ENCODE data around the gene ABCA2.

ABCA2 gene

GRCh38 chr9:136988872-136989271 lies 39.2 kb downstream of the ABCA2 start:
- Histone ChIP-seq H3K4me1 (ENCODE audit: control insufficient read depth in 2 of 2, insufficient read depth in 2 of 2, low read length in 2 of 2) (peaks cover 7 to 11% of the 10 kb centered on the region in 2 donors), H3K27me3 (ENCODE audit: control insufficient read depth in 2 of 2, insufficient read depth in 2 of 2, low read length in 2 of 2) (peaks cover 5 to 11% of the 10 kb centered on the region in 2 donors), H3K4me3 (ENCODE audit: low read length in 2 of 2) (no peak overlapping the region), H3K27ac (ENCODE audit: low read depth in 2 of 2, low read length in 2 of 2) (no peak overlapping the region), H3K36me3 (ENCODE audit: control insufficient read depth in 2 of 2, insufficient read depth in 2 of 2, low read length in 2 of 2) (no peaks in the 10 kb centered on the region), H3K9me3 (ENCODE audit: control insufficient read depth in 2 of 2, low read length in 2 of 2) (no peaks in the 10 kb centered on the region), H3K9ac (ENCODE audit: low read depth in 1 of 2, low read length in 2 of 2) (no peak overlapping the region)

GRCh38 chr9:136985853-136986252 lies 42.2 kb downstream of the ABCA2 start:
- no peaks in the 10 kb centered on the region for H3K4me1 ChIP-seq (ENCODE audit: control insufficient read depth in 2 of 2, insufficient read depth in 2 of 2, low read length in 2 of 2)
- H3K27ac ChIP-seq (ENCODE audit: low read depth in 2 of 2, low read length in 2 of 2) = no peak overlapping the region
- no peak overlapping the region for H3K9ac ChIP-seq (ENCODE audit: low read depth in 1 of 2, low read length in 2 of 2)
- peaks cover 8 to 11% of the 10 kb centered on the region in 2 donors for H3K27me3 ChIP-seq (ENCODE audit: control insufficient read depth in 2 of 2, insufficient read depth in 2 of 2, low read length in 2 of 2)
- no peaks in the 10 kb centered on the region for H3K36me3 ChIP-seq (ENCODE audit: control insufficient read depth in 2 of 2, insufficient read depth in 2 of 2, low read length in 2 of 2)
- H3K4me3 ChIP-seq (ENCODE audit: low read length in 2 of 2) = no peak overlapping the region
- no peaks in the 10 kb centered on the region for H3K9me3 ChIP-seq (ENCODE audit: control insufficient read depth in 2 of 2, low read length in 2 of 2)

DNA sequence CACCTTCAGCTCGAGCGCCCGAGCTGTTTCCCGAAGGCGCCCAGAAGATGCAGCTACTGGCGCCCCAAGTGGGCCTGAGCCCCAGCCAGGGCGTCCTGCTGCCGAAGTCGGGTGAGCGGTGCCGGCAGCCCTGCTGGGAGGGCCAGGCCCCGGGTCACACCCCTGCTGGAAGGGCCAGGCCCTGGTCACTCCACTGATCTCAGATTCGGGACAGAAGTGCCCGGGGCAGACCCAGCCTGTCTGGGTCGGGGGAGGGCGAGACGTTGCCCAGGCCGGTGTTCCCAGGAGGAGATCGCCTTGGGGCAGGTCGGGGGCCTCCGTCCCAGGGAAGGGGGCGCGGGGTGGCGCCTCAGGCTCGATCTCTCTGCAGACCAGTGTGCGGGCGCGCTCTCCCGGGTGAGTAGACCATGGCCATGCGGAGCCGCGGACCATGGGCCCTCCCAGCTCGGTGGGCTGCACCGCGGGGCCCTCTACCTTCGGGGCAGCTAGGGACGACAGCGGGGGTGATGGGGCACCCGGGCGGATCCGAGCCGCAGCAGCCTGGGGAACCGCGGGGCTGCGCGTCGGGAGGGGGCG lies 42.9 kb downstream of the ABCA2 start:
- H3K9ac ChIP-seq (ENCODE audit: low read depth in 1 of 2, low read length in 2 of 2) = no peak overlapping the region
- H3K27me3 ChIP-seq (ENCODE audit: control insufficient read depth in 2 of 2, insufficient read depth in 2 of 2, low read length in 2 of 2) = peaks cover 8 to 11% of the 10 kb centered on the region in 2 donors
- H3K9me3 ChIP-seq (ENCODE audit: control insufficient read depth in 2 of 2, low read length in 2 of 2) = no peaks in the 10 kb centered on the region
- no peaks in the 10 kb centered on the region for H3K36me3 ChIP-seq (ENCODE audit: control insufficient read depth in 2 of 2, insufficient read depth in 2 of 2, low read length in 2 of 2)
- no peak overlapping the region for H3K27ac ChIP-seq (ENCODE audit: low read depth in 2 of 2, low read length in 2 of 2)
- H3K4me1 ChIP-seq (ENCODE audit: control insufficient read depth in 2 of 2, insufficient read depth in 2 of 2, low read length in 2 of 2) = no peaks in the 10 kb centered on the region
- H3K4me3 ChIP-seq (ENCODE audit: low read length in 2 of 2) = no peak overlapping the region

DNA sequence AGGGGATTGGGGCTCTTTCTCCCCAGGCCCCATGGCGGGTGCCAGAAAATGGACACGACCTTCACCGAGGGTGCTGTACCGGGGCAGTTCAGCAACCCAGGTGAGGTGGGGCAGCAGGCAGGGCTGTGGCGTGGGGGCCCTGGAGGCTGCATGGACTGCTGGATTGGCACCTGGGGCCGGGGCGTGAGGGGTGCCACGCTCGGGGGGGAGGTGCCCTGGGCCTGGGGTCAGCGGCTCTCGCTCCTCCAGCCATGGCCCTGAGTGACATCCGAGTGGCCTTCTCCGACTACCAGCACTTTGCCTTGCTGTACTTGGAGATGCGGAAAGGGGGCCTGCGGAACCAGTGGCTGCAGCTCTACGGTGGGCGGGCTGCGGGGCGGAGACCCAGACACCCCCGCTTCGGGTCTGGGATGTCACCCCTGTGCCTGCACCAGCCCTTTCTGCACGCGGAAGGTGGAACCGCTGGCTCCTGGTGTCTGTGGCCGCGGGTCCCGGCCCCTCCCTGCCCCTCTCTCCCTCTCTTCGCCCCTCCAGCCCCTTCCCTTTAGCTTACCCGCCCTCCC lies 43.5 kb downstream of the ABCA2 start:
- Histone ChIP-seq H3K27me3 (ENCODE audit: control insufficient read depth in 2 of 2, insufficient read depth in 2 of 2, low read length in 2 of 2) (peaks cover 8 to 11% of the 10 kb centered on the region in 2 donors), H3K9ac (ENCODE audit: low read depth in 1 of 2, low read length in 2 of 2) (no peak overlapping the region)

GRCh38 chr9:136983656-136984314 lies 44.3 kb downstream of the ABCA2 start:
- Histone ChIP-seq H3K27me3 (ENCODE audit: control insufficient read depth in 2 of 2, insufficient read depth in 2 of 2, low read length in 2 of 2) (peaks cover 8 to 11% of the 10 kb centered on the region in 2 donors), H3K9ac (ENCODE audit: low read depth in 1 of 2, low read length in 2 of 2) (no peak overlapping the region), H3K27ac (ENCODE audit: low read depth in 2 of 2, low read length in 2 of 2) (no peak overlapping the region), H3K4me1 (ENCODE audit: control insufficient read depth in 2 of 2, insufficient read depth in 2 of 2, low read length in 2 of 2) (no peaks in the 10 kb centered on the region), H3K4me3 (ENCODE audit: low read length in 2 of 2) (no peak overlapping the region), H3K36me3 (ENCODE audit: control insufficient read depth in 2 of 2, insufficient read depth in 2 of 2, low read length in 2 of 2) (no peaks in the 10 kb centered on the region), H3K9me3 (ENCODE audit: control insufficient read depth in 2 of 2, low read length in 2 of 2) (no peaks in the 10 kb centered on the region)

More for the DNA sequence above, 43.5 kb downstream of the ABCA2 start:
- H3K4me3 ChIP-seq (ENCODE audit: low read length in 2 of 2) = no peak overlapping the region
- H3K9me3 ChIP-seq (ENCODE audit: control insufficient read depth in 2 of 2, low read length in 2 of 2) = no peaks in the 10 kb centered on the region
- H3K4me1 ChIP-seq (ENCODE audit: control insufficient read depth in 2 of 2, insufficient read depth in 2 of 2, low read length in 2 of 2) = no peaks in the 10 kb centered on the region
- no peaks in the 10 kb centered on the region for H3K36me3 ChIP-seq (ENCODE audit: control insufficient read depth in 2 of 2, insufficient read depth in 2 of 2, low read length in 2 of 2)
- H3K27ac ChIP-seq (ENCODE audit: low read depth in 2 of 2, low read length in 2 of 2) = no peak overlapping the region

GRCh38 chr9:136983167-136983566 lies 44.9 kb downstream of the ABCA2 start:
- no peak overlapping the region for H3K27ac ChIP-seq (ENCODE audit: low read depth in 2 of 2, low read length in 2 of 2)
- H3K36me3 ChIP-seq (ENCODE audit: control insufficient read depth in 2 of 2, insufficient read depth in 2 of 2, low read length in 2 of 2) = no peaks in the 10 kb centered on the region
- H3K27me3 ChIP-seq (ENCODE audit: control insufficient read depth in 2 of 2, insufficient read depth in 2 of 2, low read length in 2 of 2) = peaks cover 8 to 11% of the 10 kb centered on the region in 2 donors
- H3K9me3 ChIP-seq (ENCODE audit: control insufficient read depth in 2 of 2, low read length in 2 of 2) = no peaks in the 10 kb centered on the region
- no peaks in the 10 kb centered on the region for H3K4me1 ChIP-seq (ENCODE audit: control insufficient read depth in 2 of 2, insufficient read depth in 2 of 2, low read length in 2 of 2)
- no peak overlapping the region for H3K9ac ChIP-seq (ENCODE audit: low read depth in 1 of 2, low read length in 2 of 2)
- H3K4me3 ChIP-seq (ENCODE audit: low read length in 2 of 2) = no peak overlapping the region

DNA sequence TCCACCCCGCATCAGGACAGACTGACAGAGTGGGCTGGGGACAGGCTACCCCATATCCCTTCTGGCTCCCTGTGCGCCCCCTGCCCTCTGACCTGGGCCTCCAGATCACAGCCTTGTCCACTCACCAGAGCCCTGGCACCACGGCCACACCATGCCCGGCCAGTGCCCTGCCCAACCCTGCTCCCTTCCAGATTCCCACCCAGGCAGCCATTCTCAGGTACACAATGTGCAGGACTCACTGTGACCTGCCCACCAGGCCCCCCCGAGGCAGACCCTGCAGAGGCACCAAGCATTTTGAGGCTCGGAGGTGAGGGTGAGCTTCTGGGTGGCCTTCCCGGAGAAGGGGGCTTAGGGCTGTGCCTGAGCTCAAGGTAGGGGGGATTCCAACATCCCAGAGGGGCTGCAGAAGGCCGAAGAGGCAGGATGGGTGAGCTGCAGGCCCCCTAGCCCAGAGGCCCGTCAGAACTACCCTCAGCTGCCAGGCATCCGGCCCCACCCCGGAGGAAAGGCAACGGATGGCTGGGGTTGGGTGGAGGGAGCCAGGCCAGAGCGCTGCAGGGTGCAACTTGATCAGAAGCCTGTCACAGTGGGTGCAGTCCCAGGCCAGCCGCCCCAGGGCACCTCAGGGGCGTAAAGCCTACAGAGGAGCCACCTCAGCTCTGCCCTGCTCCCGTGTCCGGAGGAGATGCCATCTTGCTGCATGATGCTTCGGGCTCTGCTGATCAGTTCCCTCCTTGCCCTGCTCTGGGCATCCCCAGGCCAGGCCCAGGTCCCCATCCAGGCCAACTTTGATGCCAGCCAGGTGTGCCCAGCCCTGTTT lies 45.6 kb downstream of the ABCA2 start, which contains the start of gene LCNL1:
TSS of gene LCNL1 (plus strand) at position 762 of the 820 bp plus-strand sequence. CDS start 594 bp downstream, outside the sequence.
- H3K27me3 ChIP-seq (ENCODE audit: control insufficient read depth in 2 of 2, insufficient read depth in 2 of 2, low read length in 2 of 2) = peaks cover 8 to 11% of the 10 kb centered on the region in 2 donors

DNA sequence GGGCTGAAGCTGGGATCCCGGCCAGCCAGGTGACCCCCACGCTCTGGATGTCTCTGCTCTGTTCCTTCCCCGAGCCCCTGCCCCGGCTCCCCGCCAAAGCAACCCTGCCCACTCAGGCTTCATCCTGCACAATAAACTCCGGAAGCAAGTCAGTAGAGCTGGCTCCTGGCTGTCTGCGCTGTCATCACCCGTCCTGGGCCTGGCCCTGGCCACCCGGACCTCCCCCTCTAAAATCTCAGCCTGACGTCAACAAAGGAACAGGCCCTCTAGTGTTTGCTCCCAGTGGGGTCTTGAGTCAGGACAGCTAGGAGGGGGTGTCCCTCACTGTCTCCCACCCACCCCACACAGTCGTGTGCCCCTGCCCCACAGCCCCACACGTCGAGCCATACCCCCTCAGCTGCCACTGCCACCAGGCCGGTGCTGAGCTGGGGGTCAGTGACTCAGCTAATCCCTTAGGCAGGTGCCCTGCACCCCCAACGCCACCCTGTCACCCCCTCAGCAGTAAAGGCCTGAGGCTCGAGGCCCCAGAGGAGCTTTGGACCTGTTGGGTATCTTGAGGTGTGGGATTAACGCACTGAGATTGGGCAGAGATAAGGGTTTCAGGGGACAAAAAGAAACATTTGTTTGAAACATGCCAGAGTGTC lies 46.3 kb downstream of the ABCA2 start:
- H3K27me3 ChIP-seq (ENCODE audit: control insufficient read depth in 2 of 2, insufficient read depth in 2 of 2, low read length in 2 of 2) = peaks cover 8 to 11% of the 10 kb centered on the region in 2 donors
- H3K4me1 ChIP-seq (ENCODE audit: control insufficient read depth in 2 of 2, insufficient read depth in 2 of 2, low read length in 2 of 2) = peaks cover 0 to 3% of the 10 kb centered on the region in 2 donors
- no peak overlapping the region for H3K27ac ChIP-seq (ENCODE audit: low read depth in 2 of 2, low read length in 2 of 2)
- H3K4me3 ChIP-seq (ENCODE audit: low read length in 2 of 2) = no peak overlapping the region
- no peak overlapping the region for H3K9ac ChIP-seq (ENCODE audit: low read depth in 1 of 2, low read length in 2 of 2)
- no peaks in the 10 kb centered on the region for H3K9me3 ChIP-seq (ENCODE audit: control insufficient read depth in 2 of 2, low read length in 2 of 2)
- no peaks in the 10 kb centered on the region for H3K36me3 ChIP-seq (ENCODE audit: control insufficient read depth in 2 of 2, insufficient read depth in 2 of 2, low read length in 2 of 2)

More for the DNA sequence above, 45.6 kb downstream of the ABCA2 start, which contains the start of gene LCNL1:
- Histone ChIP-seq H3K4me1 (ENCODE audit: control insufficient read depth in 2 of 2, insufficient read depth in 2 of 2, low read length in 2 of 2) (peaks cover 0 to 3% of the 10 kb centered on the region in 2 donors), H3K27ac (ENCODE audit: low read depth in 2 of 2, low read length in 2 of 2) (no peak within 1 kb of the TSS), H3K36me3 (ENCODE audit: control insufficient read depth in 2 of 2, insufficient read depth in 2 of 2, low read length in 2 of 2) (no peaks in the 10 kb centered on the region), H3K4me3 (ENCODE audit: low read length in 2 of 2) (no peak within 1 kb of the TSS), H3K9ac (ENCODE audit: low read depth in 1 of 2, low read length in 2 of 2) (no peak within 1 kb of the TSS), H3K9me3 (ENCODE audit: control insufficient read depth in 2 of 2, low read length in 2 of 2) (no peaks in the 10 kb centered on the region)

GRCh38 chr9:136980669-136981478 lies 47.2 kb downstream of the ABCA2 start:
- Histone ChIP-seq H3K27ac (ENCODE audit: low read depth in 2 of 2, low read length in 2 of 2) (no peak overlapping the region), H3K4me3 (ENCODE audit: low read length in 2 of 2) (no peak overlapping the region), H3K27me3 (ENCODE audit: control insufficient read depth in 2 of 2, insufficient read depth in 2 of 2, low read length in 2 of 2) (peaks cover 8% of the 10 kb centered on the region in 2 donors), H3K36me3 (ENCODE audit: control insufficient read depth in 2 of 2, insufficient read depth in 2 of 2, low read length in 2 of 2) (no peaks in the 10 kb centered on the region), H3K4me1 (ENCODE audit: control insufficient read depth in 2 of 2, insufficient read depth in 2 of 2, low read length in 2 of 2) (peaks cover 0 to 3% of the 10 kb centered on the region in 2 donors), H3K9ac (ENCODE audit: low read depth in 1 of 2, low read length in 2 of 2) (no peak overlapping the region), H3K9me3 (ENCODE audit: control insufficient read depth in 2 of 2, low read length in 2 of 2) (no peaks in the 10 kb centered on the region)

Measured in mucosa of rectum (tissue), 2 donors.